Endothelial cell of umbilical vein (primary cell): ENCODE results near the gene GRK1. TPM values are rescaled to one million over a fixed set of nuclear protein-coding genes. Genes with fewer than 3 reads are reported as not detected.
A peak's percentile ranks its signal among the peaks of the same experiment; 100 is the strongest.

Experiments
- BruUV-seq: library from RNA; stranded (reverse); fragments of 400-500 nt; replicated peaks from 2 replicates; lab custom pipeline; 2021; lab: Mats Ljungman, UMichigan
- CTCF ChIA-PET: fragments of 300-600, 350-600 bp; sonication (Branson Sonifier 250); formaldehyde crosslinking; loops from one replicate; lab custom pipeline; 2021; ENCODE audit warnings: antibody characterized with exemption, inconsistent platforms; lab: Charles Lee
- POLR2A ChIA-PET: fragments of 300-600, 350-600 bp; sonication (Branson Sonifier 250); formaldehyde crosslinking; loops from one replicate; lab custom pipeline; 2021; ENCODE audit warnings: antibody characterized with exemption, inconsistent platforms; lab: Charles Lee
- DNase-seq: peaks from one replicate; pipeline ENCODE4 v3.0.0-alpha.2; 2011; ENCODE audit warnings: low read depth, low spot score
- FAIRE-seq: peaks from 2 replicates; lab custom pipeline; 2011; peaks lifted over from hg19 to GRCh38; lab: Jason Lieb, UNC
- H2AFZ ChIP-seq: 2 replicates; pipeline ENCODE4 v1.6.0; 2012; ENCODE audit warnings: low read depth, low read length, control low read depth, inconsistent platforms
- H3K27ac ChIP-seq: 2 replicates; pipeline ENCODE4 v1.5.1; 2011; ENCODE audit warnings: low read depth, mild to moderate bottlenecking, control low read depth, low read length, moderate library complexity; ENCODE audit not compliant: insufficient read depth
- H3K27me3 ChIP-seq, 2 experiments: 2 replicates each; pipeline versions ENCODE4 v1.6.0 to v1.6.1; 2011; ENCODE audit warnings: low read length in 2 of 2, mixed read lengths in 1 of 2; ENCODE audit not compliant: control insufficient read depth in 2 of 2, insufficient read depth in 2 of 2
- H3K36me3 ChIP-seq, 2 experiments: 2 replicates in 1 of 2; 3 replicates in 1 of 2; pipeline ENCODE4 v1.5.1; 2011; ENCODE audit warnings: low read length in 2 of 2, mild to moderate bottlenecking in 1 of 2, moderate library complexity in 1 of 2; ENCODE audit not compliant: control insufficient read depth in 2 of 2, insufficient read depth in 2 of 2; ENCODE audit errors: extremely low read depth in 1 of 2
- H3K4me1 ChIP-seq: 3 replicates; pipeline ENCODE4 v1.5.1; 2011; ENCODE audit warnings: mild to moderate bottlenecking, low read length; ENCODE audit not compliant: control insufficient read depth, insufficient read depth; ENCODE audit errors: extremely low read depth
- H3K4me2 ChIP-seq: 2 replicates; pipeline ENCODE4 v1.6.1; 2011; ENCODE audit warnings: low read length, control low read depth, mixed read lengths; ENCODE audit not compliant: insufficient read depth
- H3K4me3 ChIP-seq, 3 experiments: fragments of 200-600 bp in 1 of 3; sonication (generic), shearing (Covaris generic) in 1 of 3; replicated peaks in 1 of 3; 2 replicates each; pipeline ENCODE4 v1.5.1; 2011 to 2016; ENCODE audit warnings: control low read depth in 3 of 3, low read length in 3 of 3, mild to moderate bottlenecking in 2 of 3, inconsistent platforms in 1 of 3, low read depth in 1 of 3, moderate library complexity in 1 of 3; ENCODE audit not compliant: insufficient read depth in 1 of 3
- H3K79me2 ChIP-seq: 2 replicates; pipeline ENCODE4 v1.6.0; 2012; ENCODE audit warnings: low read length, inconsistent platforms; ENCODE audit not compliant: control insufficient read depth, insufficient read depth
- H3K9ac ChIP-seq: replicated peaks from 2 replicates; pipeline ENCODE3; 2011; ENCODE audit warnings: low read length, control low read depth; ENCODE audit not compliant: insufficient read depth; ENCODE audit errors: extremely low read depth
- H3K9me1 ChIP-seq: replicated peaks from 3 replicates; pipeline ENCODE4 v1.6.0; 2011; ENCODE audit warnings: mild to moderate bottlenecking, low read length; ENCODE audit not compliant: control insufficient read depth, insufficient read depth; ENCODE audit errors: extremely low read depth
- H3K9me3 ChIP-seq: replicated peaks from 2 replicates; pipeline ENCODE4 v1.5.1; 2012; ENCODE audit warnings: low read length, inconsistent platforms; ENCODE audit not compliant: control insufficient read depth, insufficient read depth
- H4K20me1 ChIP-seq: replicated peaks from 2 replicates; pipeline ENCODE3; 2011; ENCODE audit warnings: mild to moderate bottlenecking, low read length; ENCODE audit not compliant: control insufficient read depth, insufficient read depth; ENCODE audit errors: extremely low read depth
- CTCF ChIP-seq, 2 donors: IDR thresholded peaks; 1 replicate in 1 of 2; 2 replicates in 1 of 2; pipeline ENCODE4 v1.5.1; 2011; ENCODE audit warnings: low read length in 2 of 2, mild to moderate bottlenecking in 2 of 2, moderate library complexity in 2 of 2, control low read depth in 1 of 2, inconsistent platforms in 1 of 2, low read depth in 1 of 2; ENCODE audit not compliant: insufficient read depth in 1 of 2; ENCODE audit errors: extremely low read depth in 1 of 2
- FOS ChIP-seq: IDR thresholded peaks from 2 replicates; pipeline ENCODE4 v1.6.1; 2011; ENCODE audit warnings: mild to moderate bottlenecking, low read length, moderate library complexity, borderline replicate concordance; ENCODE audit not compliant: insufficient read depth
- GATA2 ChIP-seq: IDR thresholded peaks from 2 replicates; pipeline ENCODE4 v1.7.0; 2011; ENCODE audit warnings: low read depth, mild to moderate bottlenecking, moderate library complexity, mixed read lengths, low read length; ENCODE audit not compliant: insufficient read length, insufficient read depth
- MYC ChIP-seq: IDR thresholded peaks from one replicate; pipeline ENCODE4 v1.6.1; 2011; ENCODE audit warnings: mild to moderate bottlenecking, low read depth, low read length
- POLR2A ChIP-seq: IDR thresholded peaks from 2 replicates; pipeline ENCODE4 v1.6.1; 2012; ENCODE audit warnings: low read depth, mild to moderate bottlenecking, control low read depth, low read length
- POLR2AphosphoS5 ChIP-seq: IDR thresholded peaks from 2 replicates; pipeline ENCODE4 v1.6.1; 2012; ENCODE audit warnings: low read depth, mild to moderate bottlenecking, control low read depth, low read length, moderate library complexity; ENCODE audit not compliant: insufficient read depth
- dilution Hi-C: fragments of 300-500 bp; cut with MboI; formaldehyde crosslinking; loops from one replicate; pipeline ENCODE4 v1.15.0; 2019; ENCODE audit warnings: low sequenced_read_pairs; ENCODE audit not compliant: extremely low pct_ligation_motif_present
- intact Hi-C: fragments of 100-400 bp; cut with micrococcal nuclease; formaldehyde crosslinking; loops from one replicate; pipeline ENCODE4 v1.10.0; 2022
- polyA plus RNA-seq, 4 experiments: library from polyadenylated mRNA; depleted of rRNA in 3 of 4; stranded (reverse) in 3 of 4; unstranded in 1 of 4; fragments of >200 nt; gene quantifications; 2 replicates each; pipeline versions ENCODE4 v1.2.1 to v1.2.3, GENCODE V29; 2011 to 2012; ENCODE audit warnings: missing spikeins in 1 of 4
- total RNA-seq: library from RNA; stranded (reverse); gene quantifications from 2 replicates; pipeline ENCODE4 v1.2.3, GENCODE V29; 2021

GRK1 gene
- total and polyA plus RNA-seq, 2 donors (not counting 3 experiments of a cell fraction or from before 2014, with no cell fraction given), result not detected

DNA sequence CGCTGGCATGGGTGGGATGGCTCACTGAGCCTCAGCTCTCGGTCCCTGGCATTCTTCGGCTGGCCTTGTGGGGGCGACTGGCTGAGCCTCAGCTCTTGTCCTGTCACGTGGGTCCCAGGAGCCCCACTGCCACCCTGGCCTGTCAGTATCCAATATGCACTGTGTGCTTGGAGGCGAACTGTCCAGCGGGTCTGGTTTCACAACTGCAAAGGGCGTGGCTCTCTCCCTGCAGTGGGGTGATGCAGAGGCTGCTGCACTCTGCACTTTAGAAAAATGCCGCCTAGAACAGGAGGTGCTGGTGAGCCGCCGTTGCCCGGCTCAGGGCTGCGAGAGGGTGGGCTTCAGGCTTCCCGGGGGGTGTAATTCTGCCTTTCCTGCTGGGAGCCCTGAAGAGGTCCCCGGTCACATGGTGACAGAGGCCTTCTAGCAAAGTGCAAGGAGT is 75.0 kb downstream of the GRK1 start:
- H3K27me3 ChIP-seq, result no peaks in the 10 kb centered on the region
- no peak overlapping the region for H3K4me2 ChIP-seq
- POLR2A ChIA-PET, result no interaction called here
- FAIRE-seq (no peak), DNase-seq (no peak)
- no peaks in the 10 kb centered on the region for H3K36me3 ChIP-seq
- H2AFZ ChIP-seq, result no peak overlapping the region
- H3K9me1 ChIP-seq, result no peaks in the 10 kb centered on the region
- H3K27ac ChIP-seq, result no peak overlapping the region
- dilution Hi-C loops, result no loop called here
- H3K9ac ChIP-seq, result no peak overlapping the region
- H3K79me2 ChIP-seq, result no peaks in the 10 kb centered on the region
- intact Hi-C loops, result no loop called here
- no peaks in the 10 kb centered on the region for H3K4me1 ChIP-seq
- no peak overlapping the region for H3K4me3 ChIP-seq
- H4K20me1 ChIP-seq, result no peaks in the 10 kb centered on the region
- no TSS peak for BruUV-seq
- CTCF ChIA-PET, result interaction anchor here (0.6 to 2.0 kb wide), 6 partner anchors 9 to 162 kb away, joined by 3 to 8 read pairs (median 6); no protein-coding TSS in a partner anchor
- H3K9me3 ChIP-seq, result no peaks in the 10 kb centered on the region
- TF ChIP-seq CTCF (IDR thresholded peaks at IDR 0.05; ENCODE audit: extremely low read depth in 1 of 2, insufficient read depth in 1 of 2, low read depth in 1 of 2, low read length in 2 of 2), result peak; percentile 11 to 45
- no peak for TF ChIP-seq FOS

DNA sequence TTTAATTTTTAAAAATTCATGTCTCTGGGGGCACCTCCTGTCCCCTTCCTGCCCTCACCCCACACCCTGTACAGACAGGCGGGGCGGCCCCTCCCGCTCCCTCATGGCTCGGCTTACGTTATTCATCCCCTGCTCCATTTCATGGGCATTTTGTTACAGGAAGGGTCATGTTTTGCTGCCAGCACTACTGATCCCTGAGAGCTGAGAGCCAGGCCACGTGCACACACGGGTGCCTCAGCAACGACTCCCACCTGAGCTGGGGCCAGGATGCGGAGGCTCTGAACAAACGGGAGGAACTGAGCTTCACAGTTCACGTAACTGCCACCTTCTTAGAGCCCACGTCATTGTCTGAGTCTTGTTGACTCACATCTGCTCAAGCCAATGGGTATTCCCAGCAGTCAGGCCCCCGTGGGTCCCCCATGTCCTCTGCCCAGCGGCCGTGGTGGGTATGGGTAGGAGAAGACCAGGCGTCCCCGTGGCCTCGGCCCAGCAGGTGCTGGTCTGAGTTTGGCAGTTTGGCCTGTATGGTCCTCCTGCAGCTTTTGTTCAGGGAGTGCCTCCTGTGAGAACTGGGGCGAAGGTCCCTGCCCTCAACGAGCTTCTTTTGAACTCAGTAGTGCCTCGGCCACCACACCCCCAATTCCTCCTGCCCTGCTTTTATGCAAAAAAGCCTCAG is 75.6 kb downstream of the GRK1 start:
- TF ChIP-seq CTCF (IDR thresholded peaks at IDR 0.05; ENCODE audit: extremely low read depth in 1 of 2, insufficient read depth in 1 of 2, low read depth in 1 of 2, low read length in 2 of 2), result no peak
- no peak for TF ChIP-seq POLR2A
- TF ChIP-seq GATA2, result no peak
- TF ChIP-seq MYC, result no peak
- no peak for TF ChIP-seq POLR2AphosphoS5
- FAIRE-seq, result no peak
- dilution Hi-C loops, result no loop called here
- H3K27me3 ChIP-seq, result no peaks in the 10 kb centered on the region
- ChIA-PET POLR2A (no interaction called here), CTCF (interaction anchor here (1.1 to 2.0 kb wide), 2 partner anchors 10 to 13 kb away, joined by 6 read pairs; no protein-coding TSS in a partner anchor)
- BruUV-seq, result no TSS peak
- no peak overlapping the region for H3K9ac ChIP-seq
- intact Hi-C loops, result no loop called here
- no peaks in the 10 kb centered on the region for H3K36me3 ChIP-seq
- no peaks in the 10 kb centered on the region for H3K79me2 ChIP-seq
- H3K4me3 ChIP-seq, result no peak overlapping the region
- H3K4me1 ChIP-seq, result no peaks in the 10 kb centered on the region
- H3K9me1 ChIP-seq, result no peaks in the 10 kb centered on the region
- H4K20me1 ChIP-seq, result no peaks in the 10 kb centered on the region
- H2AFZ ChIP-seq, result no peak overlapping the region
- H3K27ac ChIP-seq, result no peak overlapping the region
- DNase-seq, result no peak
- H3K9me3 ChIP-seq, result no peaks in the 10 kb centered on the region
- no peak overlapping the region for H3K4me2 ChIP-seq
